ENCODE data around the gene GRM3. TPM values are rescaled to one million over a fixed set of nuclear protein-coding genes. Genes with fewer than 3 reads are reported as not detected.

GRM3 gene
- polyA plus RNA-seq, 3 donors: 0.03 TPM; not detected in 2

GRCh38 chr7:86668315-86668714 is 24.6 kb downstream of the GRM3 start:
- 26 to 50% (median 43%) methylated on average over 3 of the region's 3 CpGs for WGBS, 3 donors

DNA sequence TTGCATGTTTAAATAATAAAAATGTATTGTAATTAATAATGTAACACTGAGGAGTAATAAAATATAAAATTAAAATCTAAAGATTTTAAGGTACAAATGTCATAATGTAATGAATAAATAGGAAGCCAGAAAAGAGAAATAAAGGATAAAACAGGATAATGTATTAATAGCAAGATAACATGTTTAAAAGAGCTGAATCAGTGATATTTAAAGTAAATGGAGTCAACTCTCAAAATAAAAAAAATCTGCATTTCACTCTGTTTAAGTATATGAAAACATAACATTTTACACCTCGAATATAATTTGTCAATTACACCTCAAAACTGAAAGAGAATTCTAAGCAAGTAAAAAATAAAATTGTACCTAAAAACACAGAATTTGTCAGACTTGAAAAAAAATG is 44.1 kb downstream of the GRM3 start:
- no peak overlapping the region for H3K27ac ChIP-seq (ENCODE audit: low read depth, low read length)
- 49 to 79% (median 79%) methylated on average over 1 of the region's 1 CpG for WGBS, 3 donors

More at GRCh38 chr7:86668315-86668714, 24.6 kb downstream of the GRM3 start:
- no peak overlapping the region for H3K27ac ChIP-seq (ENCODE audit: low read depth, low read length)

GRCh38 chr7:86689363-86689762 is 45.7 kb downstream of the GRM3 start:
- no peak overlapping the region for H3K27ac ChIP-seq (ENCODE audit: low read depth, low read length)

DNA sequence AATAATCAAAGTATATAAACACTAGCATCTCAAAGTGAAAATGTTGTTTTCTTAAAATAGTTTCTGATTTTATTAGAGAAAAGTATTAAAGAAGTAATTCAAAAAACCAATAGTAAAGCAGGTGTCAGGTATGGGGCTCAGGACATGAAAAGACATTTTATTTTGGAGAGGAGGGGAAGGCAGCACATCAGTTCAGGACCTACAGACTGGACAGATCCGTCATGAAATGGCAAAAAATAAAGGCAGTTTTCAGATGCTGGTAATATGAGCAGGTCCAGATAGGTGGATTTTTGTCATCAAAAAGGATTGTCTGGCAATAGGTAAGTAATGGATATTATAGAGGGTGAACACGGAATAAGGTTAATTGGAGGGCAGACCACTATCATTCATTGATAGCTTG is 49.0 kb downstream of the GRM3 start:
- WGBS, 3 donors: 70 to 83% (median 74%) methylated on average over 2 of the region's 2 CpGs
- H3K27ac ChIP-seq (ENCODE audit: low read depth, low read length): no peak overlapping the region

GRCh38 chr7:86706406-86706805 is 62.7 kb downstream of the GRM3 start:
- H3K27ac ChIP-seq (ENCODE audit: low read depth, low read length): no peak overlapping the region
- 48 to 75% (median 56%) methylated on average over 1 of the region's 1 CpG for WGBS, 3 donors

GRCh38 chr7:86708031-86708680 is 64.4 kb downstream of the GRM3 start:
- H3K27ac ChIP-seq (ENCODE audit: low read depth, low read length): no peak overlapping the region
- WGBS, 3 donors: 62 to 67% (median 67%) methylated on average over 6 of the region's 6 CpGs

DNA sequence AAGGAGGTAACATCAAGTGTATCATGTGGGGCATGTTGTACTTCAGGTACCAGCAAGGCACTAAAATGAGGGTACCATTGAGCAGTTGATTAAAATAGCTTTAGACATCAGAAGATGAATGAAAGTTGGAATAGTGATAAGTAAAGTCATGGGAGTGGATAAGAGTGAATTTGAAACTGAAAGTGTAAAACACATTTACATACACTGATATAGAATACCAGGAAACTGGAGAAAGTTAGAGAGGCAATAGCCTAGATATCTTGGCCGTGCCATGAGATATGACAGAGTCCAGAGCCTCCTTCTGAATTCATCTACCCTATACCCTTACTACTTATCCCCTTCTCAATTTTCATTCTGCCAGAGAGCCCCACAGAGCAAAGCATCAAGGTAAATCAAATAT is 76.6 kb downstream of the GRM3 start:
- 57 to 78% (median 75%) methylated on average over 1 of the region's 1 CpG for WGBS, 3 donors
- H3K27ac ChIP-seq (ENCODE audit: low read depth, low read length): no peak overlapping the region

DNA sequence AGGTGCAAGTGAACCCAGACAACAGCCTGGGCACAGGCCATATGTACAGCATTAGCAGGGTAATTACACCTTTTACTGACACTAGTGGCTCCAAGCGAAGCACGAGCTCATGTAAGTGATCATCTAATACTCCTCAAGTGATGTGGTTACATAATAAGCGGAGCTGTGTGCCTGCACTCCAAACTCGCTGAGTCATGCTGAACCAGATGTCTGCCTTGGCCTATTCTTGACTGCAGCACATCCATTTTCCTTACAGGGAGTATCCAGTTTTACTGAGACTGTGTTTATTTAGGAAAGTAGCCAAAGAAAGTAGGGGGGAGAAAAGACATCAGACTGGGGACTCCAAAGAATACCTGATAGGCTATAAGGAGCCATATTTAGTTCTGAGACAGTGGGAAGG is 90.1 kb downstream of the GRM3 start:
- no peak overlapping the region for H3K27ac ChIP-seq (ENCODE audit: low read depth, low read length)
- WGBS, 3 donors: 91 to 98% (median 91%) methylated on average over 4 of the region's 4 CpGs

- no peak overlapping the region for H3K27ac ChIP-seq (ENCODE audit: low read depth, low read length)
- 25 to 72% (median 69%) methylated on average over 3 of the region's 3 CpGs for WGBS, 3 donors
These were observed 101.5 kb downstream of the GRM3 start for GRCh38 chr7:86745013-86745745.

- H3K27ac ChIP-seq (ENCODE audit: low read depth, low read length): no peak overlapping the region
- 26 to 46% (median 38%) methylated on average over 3 of the region's 3 CpGs for WGBS, 3 donors
These were observed 104.0 kb downstream of the GRM3 start for GRCh38 chr7:86747698-86748097.

DNA sequence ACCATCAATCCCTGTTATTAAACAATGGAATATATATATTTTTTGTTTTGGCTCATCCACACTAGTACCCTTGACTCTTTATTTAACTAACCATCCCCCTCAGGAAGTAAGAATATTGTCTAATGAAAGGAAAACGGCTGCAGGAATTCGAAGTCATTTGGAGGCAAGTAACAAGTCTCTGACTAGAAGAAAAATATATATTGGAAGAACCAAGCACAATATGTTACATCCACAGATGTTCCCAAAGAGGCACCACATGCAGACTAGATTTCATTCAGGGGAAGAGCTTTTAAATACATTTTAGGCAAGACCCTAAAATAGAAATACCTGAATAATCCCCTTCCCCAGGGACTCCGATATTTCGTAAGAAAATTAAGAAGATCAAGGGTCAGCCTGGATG is 104.5 kb downstream of the GRM3 start:
- WGBS, 3 donors: 48 to 71% (median 51%) methylated on average over 4 of the region's 4 CpGs
- no peak overlapping the region for H3K27ac ChIP-seq (ENCODE audit: low read depth, low read length)

DNA sequence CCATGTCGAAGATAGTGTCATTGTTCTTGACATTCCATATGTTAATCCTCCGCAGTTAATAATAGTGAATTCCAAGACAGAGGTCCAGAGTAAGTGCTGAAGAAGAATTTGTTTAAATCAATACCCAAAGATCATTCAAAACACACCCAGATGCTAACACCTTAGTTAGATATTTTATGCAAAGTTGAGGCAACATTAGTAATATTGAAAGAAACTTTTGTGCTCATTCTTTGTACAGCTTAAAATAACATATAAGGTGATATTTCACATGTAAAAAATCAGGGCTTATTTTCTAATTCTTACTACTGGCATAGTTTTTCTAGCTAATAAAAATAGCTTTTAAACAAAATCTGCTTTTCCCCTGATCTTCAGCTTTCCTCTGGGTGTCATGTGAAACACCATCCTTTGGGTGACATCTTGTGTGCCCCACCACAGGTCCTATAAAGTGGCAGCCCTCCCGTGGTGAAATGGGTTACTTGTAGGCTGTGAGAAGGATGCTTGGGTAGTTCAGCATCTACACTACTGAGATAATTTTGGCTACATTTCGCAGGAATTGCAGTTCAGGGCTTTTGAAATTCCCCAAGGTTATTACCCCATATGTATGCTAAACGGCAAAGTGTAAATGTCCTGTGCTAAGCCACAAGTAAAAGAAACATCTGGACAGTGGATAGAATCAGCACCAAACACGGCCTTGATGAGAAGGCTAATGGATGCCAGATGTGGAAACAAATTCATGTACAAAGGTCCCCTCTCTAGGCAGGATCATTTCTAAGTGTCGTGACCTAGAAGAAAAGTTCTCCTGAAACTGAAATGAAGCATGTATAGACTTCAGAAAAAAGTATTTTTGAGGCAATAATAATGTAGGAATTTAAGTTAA is 105.4 kb downstream of the GRM3 start:
- no peak overlapping the region for H3K27ac ChIP-seq (ENCODE audit: low read depth, low read length)
- 56 to 75% (median 58%) methylated on average over 7 of the region's 7 CpGs for WGBS, 3 donors

DNA sequence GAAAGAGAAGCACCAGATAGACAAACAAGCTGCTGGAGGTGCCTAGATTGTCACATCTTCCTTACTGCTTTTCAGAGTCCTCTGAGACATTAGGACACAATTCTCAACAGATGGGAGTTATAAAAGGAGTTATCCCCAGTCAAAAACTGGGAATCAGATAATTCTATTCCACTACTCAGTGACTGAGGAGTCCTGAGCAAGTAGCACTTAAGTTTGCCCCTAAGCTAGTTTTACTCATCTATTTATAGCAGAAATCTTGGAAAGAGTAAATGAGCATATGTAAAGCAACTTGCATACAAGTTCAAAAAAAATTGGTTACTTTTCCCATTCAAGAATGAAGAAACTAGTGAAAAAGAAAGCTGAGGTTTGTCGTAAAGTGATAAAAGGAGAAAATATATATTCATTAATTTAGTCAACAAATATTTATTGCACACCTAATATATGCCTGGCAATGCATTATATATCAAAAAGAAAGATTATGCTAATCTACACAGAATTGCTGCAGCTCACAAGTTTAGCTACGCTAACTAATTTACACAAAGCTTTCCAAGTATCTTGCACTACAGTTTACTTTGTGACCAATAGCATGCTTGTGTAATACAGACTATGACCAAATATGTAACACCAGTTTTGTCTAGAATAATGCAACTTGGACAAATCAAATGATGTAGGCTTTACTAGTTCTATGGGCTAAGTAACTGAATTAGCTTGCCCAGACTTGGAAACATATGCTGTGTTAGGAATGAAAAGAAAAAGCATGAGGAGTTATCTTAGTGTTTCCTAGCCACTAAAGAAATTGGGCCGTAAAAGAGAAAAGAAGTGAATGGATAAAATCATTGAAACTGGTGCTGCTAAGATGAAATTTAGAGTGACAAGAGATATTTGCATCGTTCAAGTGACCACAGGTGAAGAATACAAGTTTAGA is 106.3 kb downstream of the GRM3 start:
- 85 to 92% (median 90%) methylated on average over 4 of the region's 4 CpGs for WGBS, 3 donors
- H3K27ac ChIP-seq (ENCODE audit: low read depth, low read length): no peak overlapping the region

GRCh38 chr7:86760236-86760635 is 116.5 kb downstream of the GRM3 start:
- WGBS, 3 donors: 10 to 37% (median 33%) methylated on average over 4 of the region's 4 CpGs
- H3K27ac ChIP-seq (ENCODE audit: low read depth, low read length): no peak overlapping the region

GRCh38 chr7:86762129-86762528 is 118.4 kb downstream of the GRM3 start:
- H3K27ac ChIP-seq (ENCODE audit: low read depth, low read length): no peak overlapping the region
- 78 to 87% (median 84%) methylated on average over 2 of the region's 2 CpGs for WGBS, 3 donors

DNA sequence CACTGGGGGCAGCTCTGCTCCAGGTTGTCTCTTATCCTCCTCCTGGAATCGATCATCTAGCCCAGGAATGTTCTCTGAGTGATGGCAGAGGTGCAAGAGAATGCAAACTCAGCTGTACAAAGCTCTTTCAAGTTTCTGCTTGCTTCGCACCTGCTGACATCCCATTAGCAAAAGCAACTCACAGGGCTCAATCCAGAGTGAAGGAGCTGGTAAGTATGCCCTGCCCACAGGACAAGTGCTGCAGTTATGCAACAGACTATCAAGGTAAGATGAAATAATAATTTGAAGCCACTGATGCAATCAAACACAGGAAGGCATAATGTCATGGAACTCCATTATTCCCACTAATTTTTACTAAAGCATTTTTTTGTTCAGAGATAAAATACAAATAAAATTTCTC is 122.2 kb downstream of the GRM3 start:
- 58 to 70% (median 68%) methylated on average over 2 of the region's 2 CpGs for WGBS, 3 donors
- no peak overlapping the region for H3K27ac ChIP-seq (ENCODE audit: low read depth, low read length)

- H3K27ac ChIP-seq (ENCODE audit: low read depth, low read length): no peak overlapping the region
- 70 to 95% (median 76%) methylated on average over 1 of the region's 1 CpG for WGBS, 3 donors
These were observed 124.7 kb downstream of the GRM3 start for GRCh38 chr7:86768394-86768793.
